Left lobe of liver (tissue), 2 donors: Measurements from ENCODE around the gene USP2. TPM values are rescaled to one million over a fixed set of nuclear protein-coding genes. Genes with fewer than 3 reads are reported as not detected.

Experiments
- ATAC-seq: fragments of 200-7000 bp; cut with Tn5 transposase; one replicate; pipeline ENCODE4 v1.9.1; 2020; ENCODE audit warnings: mild to moderate bottlenecking, moderate library complexity
- DNase-seq: peaks from one replicate; pipeline ENCODE4 v3.0.0-alpha.2; 2020; ENCODE audit warnings: low spot score
- total RNA-seq: library from RNA; stranded (reverse); gene quantifications from one replicate; pipeline ENCODE4 v1.2.1, GENCODE V29; 2021
- donor health status: DM: no; HTN: no; CAD: no; lungs with moderate emphysema.
- donor health status: DM: no; HTN: yes; CAD: no.

The USP2 gene, protein sequence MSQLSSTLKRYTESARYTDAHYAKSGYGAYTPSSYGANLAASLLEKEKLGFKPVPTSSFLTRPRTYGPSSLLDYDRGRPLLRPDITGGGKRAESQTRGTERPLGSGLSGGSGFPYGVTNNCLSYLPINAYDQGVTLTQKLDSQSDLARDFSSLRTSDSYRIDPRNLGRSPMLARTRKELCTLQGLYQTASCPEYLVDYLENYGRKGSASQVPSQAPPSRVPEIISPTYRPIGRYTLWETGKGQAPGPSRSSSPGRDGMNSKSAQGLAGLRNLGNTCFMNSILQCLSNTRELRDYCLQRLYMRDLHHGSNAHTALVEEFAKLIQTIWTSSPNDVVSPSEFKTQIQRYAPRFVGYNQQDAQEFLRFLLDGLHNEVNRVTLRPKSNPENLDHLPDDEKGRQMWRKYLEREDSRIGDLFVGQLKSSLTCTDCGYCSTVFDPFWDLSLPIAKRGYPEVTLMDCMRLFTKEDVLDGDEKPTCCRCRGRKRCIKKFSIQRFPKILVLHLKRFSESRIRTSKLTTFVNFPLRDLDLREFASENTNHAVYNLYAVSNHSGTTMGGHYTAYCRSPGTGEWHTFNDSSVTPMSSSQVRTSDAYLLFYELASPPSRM
- 10.9 TPM for total RNA-seq

DNA sequence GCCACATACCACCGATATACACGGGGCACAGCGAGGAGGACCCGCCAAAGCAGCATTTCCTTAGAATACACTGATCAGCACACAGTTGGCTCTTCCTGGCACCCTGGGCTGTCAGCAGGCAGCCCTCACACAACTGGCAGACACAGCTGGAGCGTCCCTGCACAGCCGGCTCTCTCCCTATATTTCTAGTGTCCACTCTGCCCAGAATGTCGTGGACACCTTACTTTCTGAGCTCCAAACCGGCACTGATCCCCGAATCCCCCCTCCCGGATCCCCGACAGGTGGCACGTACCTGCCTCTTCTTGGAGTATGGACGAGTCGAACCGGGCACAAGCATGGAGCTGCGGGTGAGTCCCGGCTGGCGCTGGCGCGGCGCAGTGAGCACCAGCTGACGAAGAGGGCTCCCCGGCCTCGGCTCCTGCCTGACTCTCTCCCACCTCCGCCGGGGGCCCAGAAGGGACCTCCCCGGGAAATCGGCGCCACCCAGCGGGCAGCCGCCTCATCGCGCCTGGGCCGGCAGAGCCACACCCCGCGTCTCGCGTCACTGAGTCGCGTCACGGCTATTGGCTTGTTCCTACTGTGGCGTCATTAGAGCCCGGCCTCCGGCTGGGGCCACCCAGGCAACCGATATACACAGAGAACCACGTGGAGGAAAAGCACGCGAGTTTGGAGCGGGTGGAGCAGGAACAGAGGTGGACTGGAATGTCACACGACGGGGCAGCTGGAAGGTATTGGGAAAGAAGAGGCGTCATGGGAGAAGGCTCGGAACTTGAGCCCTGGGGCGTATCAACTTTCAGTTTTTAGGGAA lies at the start of gene USP2:
Gene USP2, minus strand, starts transcription at position 510 of the 808 bp plus-strand sequence. CDS start 8,210 bp downstream, outside the sequence.
- ATAC-seq (peak; percentile 96), DNase-seq (peak; percentile 97)

DNA sequence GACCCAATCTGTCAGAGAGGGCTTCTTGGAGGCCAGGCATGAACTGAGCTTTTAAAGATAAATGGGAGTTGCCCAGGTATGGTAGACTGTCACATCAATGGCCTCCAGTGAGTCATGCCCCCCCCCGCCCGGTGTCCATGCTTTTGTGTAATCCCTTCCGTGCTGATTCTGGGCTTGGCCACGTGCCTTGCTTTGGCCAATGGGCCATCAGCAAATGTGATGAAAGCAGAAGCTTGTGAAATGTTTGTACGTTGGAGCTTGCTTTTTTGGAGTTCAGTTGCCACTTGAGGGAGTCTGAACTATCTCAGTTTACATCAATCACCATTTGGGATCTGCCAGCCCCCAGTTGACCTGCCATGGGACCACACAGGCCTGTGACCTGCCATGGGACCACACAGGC lies 45.8 kb upstream of the USP2 start:
- no peak for DNase-seq
- ATAC-seq, result no peak

DNA sequence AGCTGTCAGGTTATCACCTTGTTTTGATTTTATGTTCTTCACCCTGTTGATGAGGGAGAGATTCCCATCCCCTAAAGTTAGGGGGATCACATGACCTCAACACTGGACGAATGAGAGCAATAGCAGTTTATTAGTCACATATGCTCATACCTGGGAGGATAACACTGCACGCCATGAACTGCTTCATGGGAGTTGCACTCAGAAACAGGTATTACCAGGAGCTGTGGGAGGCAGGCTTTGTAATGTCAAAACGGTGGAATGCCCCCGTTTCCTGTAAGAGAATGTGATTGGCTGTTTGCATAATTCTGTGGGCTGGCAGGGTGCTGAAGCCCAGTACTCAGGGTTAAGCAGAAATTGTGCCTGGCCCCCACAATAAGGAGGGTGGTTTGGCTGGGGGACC lies 44.7 kb upstream of the USP2 start:
- ATAC-seq (no peak), DNase-seq (no peak)

DNA sequence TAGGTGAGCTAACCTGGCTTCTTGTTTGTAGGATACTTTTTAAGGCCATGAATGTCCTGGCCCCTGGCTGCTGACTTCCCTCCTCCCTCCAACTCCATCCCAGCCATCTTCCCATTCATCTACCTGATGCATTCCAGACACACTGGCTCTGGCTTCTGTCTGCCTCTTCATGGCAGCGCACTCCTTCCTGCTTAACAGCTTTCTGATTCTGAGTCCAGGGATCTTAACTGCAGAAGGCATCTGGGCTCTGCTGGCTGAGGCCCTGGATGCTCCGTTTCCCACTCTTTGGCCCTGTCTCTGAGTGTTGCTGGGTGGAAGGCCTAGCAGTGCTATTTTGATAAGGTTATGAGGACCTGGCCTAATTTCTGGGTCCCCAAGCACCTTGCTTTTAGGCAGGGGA lies 43.3 kb upstream of the USP2 start:
- ATAC-seq (no peak), DNase-seq (no peak)

DNA sequence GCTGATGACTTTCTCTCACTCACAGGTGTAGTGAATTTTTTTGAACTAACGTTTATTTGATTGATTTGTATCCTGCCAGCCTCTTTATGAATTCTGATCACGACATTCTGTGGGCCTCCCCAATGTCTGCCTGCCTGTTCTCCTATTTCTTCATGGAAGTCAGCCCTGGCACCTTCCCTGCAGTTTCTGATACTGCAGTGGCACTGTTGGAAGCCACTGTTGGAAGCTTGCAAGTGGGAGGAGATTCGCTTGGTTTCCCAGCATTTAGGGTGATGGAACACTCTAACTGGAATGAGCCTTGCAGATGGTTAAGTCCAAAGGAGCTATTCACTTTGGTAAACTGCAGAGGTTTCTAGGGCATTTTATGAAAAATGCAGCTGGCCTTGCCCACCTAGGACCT lies 42.8 kb upstream of the USP2 start:
- DNase-seq (no peak), ATAC-seq (no peak)

DNA sequence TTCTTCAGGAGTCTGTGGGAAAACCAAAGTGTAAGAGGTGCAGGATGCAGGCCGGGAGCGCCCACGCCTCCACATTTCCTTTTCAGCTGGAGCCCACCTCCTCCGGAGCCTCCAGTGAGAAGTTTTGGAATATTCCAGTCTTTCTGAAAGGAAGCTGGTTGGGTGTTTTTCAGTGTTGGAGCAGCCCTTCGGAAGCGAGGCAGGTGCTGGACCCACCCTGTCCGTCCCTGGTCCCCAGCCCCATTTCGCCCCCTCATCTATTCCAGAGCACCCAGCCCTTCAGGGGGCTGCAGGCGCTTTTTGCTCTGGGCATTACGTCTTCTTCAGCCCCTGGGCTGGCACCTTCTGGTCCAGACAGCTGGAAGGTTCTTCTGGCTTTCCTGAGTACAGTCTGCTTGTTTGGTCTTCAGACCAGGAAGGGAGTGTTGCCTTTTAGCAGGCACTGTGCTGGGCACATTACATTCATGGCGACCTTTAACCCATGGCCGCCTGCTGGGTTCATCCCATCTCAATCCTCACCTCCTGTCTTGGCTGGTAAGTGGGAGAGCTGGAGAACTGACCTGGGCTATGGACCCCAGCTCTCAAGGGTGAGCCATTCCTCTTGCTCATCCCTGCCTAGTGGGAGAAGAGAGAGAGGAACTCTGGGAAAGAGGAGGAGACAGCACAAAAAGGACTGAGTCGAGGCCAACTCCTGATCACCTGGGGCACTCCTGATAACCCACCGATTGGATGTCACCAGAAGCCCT lies 42.2 kb upstream of the USP2 start:
- no peak for DNase-seq
- ATAC-seq, result no peak

DNA sequence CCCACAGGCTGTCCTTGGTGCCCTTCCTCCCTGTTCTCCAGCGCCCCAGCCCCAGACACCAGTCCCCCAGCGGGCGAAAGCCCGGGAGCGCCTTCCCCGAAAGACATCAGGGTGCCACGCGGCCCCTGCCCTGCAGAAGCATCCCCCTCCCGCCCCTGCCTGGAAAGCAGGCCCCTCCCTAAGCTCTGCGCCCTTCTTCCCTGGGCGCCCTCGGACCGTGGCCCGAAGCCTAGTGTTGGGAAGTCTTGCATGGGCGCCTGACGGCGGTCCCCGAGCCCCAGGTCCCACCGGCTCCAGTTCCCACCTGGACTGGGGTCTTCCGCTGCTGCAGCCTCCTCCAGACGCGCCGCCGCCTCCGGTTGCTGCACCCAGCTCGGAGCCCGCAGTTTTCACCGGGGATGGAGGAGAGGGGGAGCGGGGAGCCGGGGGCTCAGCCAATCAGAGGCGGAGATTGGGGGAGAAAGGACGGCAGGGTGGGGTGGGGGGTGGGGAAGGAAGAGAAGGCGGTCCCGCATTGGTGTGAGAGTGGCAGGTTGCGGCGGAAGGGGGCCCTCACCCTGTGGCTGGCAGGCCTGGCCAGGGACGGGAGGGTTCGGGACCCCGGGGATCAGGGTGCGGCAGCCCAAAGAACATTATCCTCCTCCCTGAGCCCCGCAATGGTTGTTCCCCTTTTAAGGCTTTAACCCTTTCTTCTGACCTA lies 41.5 kb upstream of the USP2 start, which contains the start of gene THY1:
Gene THY1, minus strand, starts transcription at position 364 of the 700 bp plus-strand sequence. CDS start 2,267 bp downstream, outside the sequence.
- ATAC-seq (no peak), DNase-seq (no peak)

DNA sequence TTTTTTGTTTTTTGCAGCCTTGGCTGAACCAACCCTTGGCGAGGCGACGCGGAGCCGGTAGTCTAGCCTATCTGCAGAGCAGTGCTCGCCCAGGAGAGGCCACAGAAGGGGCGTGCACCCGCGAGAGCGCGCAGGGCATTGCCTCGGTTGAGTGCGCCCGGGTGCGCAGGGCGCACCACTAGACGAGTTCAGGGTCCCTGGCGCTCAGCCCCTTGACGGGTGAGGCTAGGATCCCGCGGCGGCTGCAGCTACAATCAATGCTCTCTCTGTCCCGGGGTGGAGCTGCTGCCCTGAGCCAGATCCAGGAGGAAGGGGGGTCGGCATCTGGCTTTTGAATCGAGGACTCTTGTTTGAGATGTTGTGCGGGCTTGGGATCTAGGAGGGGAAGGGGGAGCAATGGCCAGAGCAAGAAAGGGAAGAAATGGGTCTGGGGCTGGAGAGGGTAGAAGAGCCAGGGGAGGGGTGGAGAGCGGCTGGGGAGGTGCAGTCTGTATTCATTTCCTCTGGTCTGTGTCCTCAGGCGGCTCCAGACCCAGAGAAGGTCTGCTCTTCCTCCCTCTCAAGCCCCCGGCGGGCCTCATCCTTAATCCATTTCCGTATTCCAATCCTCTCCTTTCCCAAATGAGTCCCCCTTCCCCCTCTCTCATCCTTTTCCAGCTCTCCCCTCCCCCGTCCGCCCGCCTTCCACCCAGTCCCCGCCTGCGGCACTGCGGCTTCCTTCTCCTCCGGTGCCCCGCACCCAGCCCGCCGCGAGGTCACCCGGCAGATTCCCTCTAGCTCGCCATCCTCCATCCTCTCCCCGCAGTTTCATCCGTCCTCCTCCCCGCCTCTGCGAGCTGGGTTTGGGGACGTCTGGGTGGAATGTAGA lies 40.7 kb upstream of the USP2 start:
- ATAC-seq (no peak), DNase-seq (no peak)

DNA sequence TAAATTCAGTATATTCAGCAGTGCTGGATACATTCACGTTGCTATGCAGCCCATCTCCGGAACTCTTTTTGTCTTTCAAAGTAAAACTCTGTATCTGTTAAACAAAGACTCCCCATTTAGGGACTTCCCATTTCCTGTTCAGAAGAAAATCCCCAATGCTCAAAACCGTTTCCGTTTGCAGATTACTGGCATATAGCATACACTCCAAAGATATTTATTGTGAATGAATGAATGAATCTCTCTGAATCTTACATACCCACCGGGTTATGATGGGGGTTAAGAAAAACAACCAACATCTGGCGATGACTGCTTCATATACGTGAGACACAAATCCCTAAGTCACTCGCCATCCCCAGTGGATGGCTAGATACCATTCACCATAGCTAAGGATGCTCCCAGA lies 39.9 kb upstream of the USP2 start:
- DNase-seq, result no peak
- no peak for ATAC-seq

DNA sequence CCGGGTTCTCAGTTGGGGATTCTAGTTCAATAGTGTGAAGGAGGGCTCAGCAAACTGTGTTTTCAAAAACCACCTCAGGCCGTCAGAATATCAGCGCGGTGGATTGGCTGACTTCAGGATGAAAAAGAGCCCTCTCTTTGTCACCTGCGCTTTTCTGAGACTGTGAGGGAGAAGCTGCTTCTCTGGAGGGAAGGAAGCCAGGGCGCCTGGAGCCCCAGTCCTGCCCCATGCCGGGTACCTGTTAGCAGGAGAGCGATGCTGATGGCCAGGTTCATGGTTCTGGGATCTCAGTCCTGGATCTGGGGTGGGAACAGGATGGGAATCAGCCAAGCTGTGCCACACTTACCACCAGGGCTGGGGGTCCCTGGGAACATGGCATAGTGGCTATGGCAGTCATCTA lies 39.1 kb upstream of the USP2 start:
- DNase-seq (no peak), ATAC-seq (no peak)

DNA sequence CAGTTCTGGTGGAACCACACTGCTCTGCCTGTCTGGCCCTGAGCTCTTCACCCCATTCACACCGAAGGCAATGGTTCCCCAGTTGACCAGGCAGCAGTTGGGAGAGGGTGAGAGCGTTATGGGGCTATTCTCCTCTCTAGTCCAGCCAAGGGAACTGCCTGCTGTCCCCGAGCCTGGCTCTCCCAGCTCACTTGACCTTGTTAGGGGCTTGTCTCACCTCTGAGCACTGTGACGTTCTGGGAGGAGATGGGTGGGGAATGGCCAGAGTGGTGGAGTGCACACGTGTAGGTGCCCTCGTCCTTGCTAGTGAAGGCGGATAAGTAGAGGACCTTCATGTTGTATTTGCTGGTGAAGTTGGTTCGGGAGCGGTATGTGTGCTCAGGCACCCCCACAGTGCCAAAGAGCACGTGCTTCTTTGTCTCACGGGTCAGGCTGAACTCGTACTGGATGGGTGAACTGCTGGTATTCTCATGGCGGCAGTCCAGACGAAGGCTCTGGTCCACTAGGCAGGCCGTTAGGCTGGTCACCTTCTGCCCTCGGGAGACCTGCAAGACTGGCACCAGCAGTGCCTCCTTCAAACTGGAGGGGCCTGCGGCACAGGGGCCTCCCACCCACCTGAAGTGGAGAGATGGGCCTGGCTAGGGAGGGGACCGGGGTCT lies 38.5 kb upstream of the USP2 start:
- DNase-seq (no peak), ATAC-seq (no peak)

DNA sequence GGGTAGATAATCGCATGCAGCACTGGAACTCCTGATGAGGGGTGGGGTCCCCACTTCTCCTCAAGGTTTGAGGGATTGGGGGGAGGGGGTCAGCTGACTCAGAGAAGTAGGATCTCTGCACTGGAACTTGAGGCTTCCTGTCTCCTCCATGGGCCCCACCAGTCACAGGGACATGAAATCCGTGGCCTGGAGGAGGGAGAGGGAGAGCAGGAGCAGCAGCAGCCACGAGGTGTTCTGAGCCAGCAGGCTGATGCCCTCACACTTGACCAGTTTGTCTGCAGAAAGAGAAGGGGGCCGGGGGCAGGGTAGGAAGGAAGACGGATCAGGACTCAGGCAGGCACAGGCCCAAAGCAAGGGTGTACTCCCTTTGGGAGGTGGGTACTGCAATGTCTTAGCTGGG lies 37.8 kb upstream of the USP2 start:
- DNase-seq, result no peak
- no peak for ATAC-seq

DNA sequence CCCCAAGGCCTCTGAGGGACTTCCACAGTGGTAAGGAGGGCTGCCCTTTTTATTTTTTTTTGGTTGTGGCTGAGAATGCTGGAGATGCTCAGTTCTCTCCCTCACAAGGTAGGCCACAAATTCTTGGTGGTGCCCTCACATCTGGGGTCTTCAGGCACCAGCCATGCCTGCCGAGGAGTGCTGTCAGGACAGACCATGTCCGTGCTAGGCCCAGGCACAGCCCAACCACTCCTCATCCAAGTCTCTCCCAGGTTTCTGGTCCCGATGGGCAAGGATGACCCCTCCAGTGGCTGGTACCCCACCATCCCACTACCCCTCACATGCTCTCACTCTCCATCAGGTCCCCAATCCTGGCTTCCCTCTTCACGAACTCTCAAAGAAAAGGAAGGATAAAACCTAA lies 37.3 kb upstream of the USP2 start:
- ATAC-seq, result no peak
- DNase-seq, result no peak

DNA sequence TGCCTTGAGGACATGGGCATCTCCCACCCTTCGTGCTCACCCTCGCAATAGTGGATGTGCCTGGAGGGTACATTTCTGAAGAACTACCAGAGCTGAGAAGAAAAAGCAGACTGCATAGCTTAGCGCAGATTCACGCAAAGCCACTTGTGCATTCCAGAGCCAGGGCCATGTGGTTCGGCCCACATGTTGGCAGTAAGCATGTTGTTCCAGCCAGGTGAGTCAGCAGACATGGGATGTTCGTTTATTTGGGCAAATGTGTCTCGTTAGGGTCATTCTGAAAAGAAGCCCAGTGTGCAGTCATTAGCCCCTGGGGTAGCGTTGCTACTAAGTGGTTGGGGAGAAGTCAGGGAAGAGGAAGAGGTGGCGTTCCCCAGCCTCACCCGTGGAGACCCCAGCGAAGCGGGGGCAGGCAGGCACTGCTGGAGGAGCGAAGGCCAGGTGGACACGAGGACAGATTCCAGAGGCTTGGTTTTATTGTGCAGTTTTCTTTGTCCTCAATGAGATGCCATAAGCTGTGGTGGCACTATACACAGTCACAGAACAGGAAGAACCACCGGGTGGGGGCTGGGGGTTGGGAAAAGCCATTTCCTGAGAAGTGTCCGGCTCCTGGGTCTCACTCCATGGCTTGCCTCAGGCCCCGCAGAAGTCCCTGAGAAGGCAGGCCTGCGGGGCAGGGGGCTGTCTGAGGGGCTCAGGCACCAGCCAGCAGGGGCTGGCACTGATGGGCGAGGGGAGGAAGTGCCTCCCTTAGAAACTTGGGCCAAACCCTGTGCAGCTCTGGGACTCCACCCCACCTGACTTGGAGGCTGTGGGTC lies 36.4 kb upstream of the USP2 start:
- no peak for ATAC-seq
- no peak for DNase-seq

DNA sequence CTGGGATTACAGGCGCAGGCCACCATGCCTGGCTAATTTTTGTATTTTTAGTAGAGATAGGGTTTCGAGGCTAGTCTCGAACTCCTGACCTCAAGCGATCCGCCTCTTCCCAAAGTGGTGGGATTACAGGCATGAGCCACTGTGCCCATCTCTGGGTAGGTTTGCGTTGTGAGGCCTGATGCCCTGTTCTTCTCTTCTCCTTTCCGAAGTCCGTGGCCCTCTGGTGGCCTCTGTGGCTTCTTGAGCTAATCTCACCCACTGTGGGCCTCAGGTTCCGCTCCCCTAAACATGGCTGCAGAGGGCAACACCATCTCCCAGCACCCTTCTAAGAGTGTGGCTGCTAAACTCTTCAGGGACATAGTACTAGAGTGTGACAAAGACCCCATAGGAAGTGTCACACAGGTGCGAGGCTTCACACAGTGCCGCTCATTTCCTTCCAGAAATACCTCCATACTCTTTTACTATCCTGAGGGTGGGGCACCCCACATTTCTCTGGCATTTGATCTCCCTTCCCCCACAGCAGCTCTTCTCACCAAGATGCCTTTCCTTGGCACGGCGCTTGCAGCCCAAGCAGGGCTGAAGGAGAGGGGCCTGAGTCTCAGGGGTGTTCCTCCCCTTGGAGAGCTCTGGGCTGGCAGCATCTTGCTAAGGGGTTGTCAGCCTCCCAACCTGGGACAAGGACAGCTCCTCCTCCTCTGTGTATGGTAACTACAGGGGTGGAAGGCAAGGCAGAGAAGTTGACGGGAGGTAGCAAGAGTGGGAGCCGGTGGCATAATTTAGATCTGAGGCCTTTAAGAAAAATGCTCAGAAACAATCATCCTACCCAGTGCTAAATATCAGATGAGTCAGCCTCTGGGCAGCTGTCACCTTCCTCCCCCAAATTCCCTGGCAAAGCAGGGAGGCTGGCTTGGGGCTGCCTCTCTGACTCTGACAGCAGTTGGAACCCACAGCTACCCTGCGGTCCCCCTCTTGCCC lies 35.4 kb upstream of the USP2 start:
- DNase-seq (no peak), ATAC-seq (no peak)

DNA sequence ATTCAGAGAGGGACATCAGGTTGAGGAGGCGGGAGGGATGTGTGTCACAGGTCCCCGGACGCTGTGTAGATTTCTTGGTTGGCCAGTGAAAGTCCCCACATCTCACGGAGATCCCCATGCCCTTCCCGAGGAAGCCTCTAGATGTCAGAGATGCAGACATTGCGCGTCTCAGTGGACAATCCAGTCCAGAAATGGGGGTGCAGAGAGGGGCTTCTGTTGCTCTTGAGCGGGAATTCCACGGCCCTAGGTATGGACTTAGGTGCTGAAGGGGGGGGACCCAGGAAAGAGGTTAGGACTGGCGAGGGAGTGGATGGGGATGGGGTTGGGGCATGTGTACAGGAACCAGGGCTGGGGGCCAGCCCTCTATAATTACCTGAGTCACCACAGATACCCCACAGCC lies 34.5 kb upstream of the USP2 start:
- DNase-seq (no peak), ATAC-seq (no peak)

DNA sequence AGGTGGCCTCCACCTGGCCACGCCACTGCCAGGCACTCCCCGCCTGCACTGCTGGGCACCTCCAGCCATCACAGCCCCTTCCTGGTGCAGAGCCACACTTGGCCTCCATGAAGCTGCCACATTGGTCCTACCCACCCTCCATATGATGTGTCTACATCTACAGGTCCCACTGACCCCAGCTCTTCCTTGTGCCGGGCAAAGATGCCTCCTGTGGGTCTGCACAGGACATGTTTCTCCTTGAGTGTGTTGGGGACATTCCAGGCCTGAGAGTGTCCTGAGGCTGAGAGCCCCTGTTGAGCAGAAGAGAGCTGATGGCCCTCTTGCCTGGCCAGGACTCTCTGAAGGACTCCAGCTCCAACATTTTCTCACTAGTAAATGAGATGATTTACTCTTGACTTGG lies 34.0 kb upstream of the USP2 start:
- DNase-seq (no peak), ATAC-seq (no peak)
